Measurements from ENCODE around the gene GPR37L1.

DNA sequence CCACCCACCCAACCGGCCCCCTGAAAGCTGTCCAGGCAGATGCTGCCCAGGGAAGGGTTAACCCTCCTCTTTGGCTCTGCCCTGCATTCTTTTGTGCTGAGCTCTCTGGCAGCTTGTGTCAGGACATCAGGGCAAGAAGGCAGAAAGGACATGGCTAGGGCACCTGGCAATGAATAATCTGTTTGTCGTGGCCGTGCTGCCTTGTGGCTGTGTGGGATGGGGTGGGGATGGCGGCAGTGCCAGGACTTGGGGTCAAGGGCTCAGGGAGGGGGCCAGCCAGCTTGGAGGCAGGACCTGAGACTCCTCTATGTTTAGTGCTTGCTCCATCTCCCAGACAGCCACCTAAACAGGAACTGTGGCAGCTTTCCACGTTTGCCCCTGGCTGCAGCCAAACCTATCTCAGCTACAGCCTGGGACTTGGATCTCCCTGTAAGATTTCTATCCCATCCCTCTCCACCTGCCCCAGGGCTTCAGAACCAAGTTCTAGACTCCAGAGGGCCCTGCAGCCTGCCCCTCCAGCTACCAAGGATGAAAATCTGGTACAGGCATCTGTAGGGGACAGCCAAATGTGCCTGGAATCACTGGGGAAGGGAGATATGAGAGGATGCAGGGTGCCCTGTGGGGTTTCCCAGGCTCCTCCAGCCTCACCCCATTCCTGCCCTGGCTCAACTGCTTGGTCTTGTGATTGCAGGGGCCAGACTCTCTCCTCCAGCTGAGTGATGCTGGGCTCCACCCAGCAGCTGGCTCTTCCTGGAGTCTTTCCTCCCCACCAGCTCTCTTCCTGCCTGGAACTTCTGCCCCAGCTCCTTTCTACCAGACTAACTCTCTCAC lies 9.6 kb upstream of the GPR37L1 start:
- TF ChIP-seq, protein P1, sequence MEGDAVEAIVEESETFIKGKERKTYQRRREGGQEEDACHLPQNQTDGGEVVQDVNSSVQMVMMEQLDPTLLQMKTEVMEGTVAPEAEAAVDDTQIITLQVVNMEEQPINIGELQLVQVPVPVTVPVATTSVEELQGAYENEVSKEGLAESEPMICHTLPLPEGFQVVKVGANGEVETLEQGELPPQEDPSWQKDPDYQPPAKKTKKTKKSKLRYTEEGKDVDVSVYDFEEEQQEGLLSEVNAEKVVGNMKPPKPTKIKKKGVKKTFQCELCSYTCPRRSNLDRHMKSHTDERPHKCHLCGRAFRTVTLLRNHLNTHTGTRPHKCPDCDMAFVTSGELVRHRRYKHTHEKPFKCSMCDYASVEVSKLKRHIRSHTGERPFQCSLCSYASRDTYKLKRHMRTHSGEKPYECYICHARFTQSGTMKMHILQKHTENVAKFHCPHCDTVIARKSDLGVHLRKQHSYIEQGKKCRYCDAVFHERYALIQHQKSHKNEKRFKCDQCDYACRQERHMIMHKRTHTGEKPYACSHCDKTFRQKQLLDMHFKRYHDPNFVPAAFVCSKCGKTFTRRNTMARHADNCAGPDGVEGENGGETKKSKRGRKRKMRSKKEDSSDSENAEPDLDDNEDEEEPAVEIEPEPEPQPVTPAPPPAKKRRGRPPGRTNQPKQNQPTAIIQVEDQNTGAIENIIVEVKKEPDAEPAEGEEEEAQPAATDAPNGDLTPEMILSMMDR (IDR thresholded peaks at IDR 0.05): no peak
- no peak for TF ChIP-seq POLR2A (IDR thresholded peaks at IDR 0.05)
